ENCODE data around the gene RNF2.
"Not testable (repeated sequence)": the region's sequence is repeated elsewhere in the genome, so short reads cannot be mapped to it uniquely, and the experiment has no call there.

The RNF2 gene

DNA sequence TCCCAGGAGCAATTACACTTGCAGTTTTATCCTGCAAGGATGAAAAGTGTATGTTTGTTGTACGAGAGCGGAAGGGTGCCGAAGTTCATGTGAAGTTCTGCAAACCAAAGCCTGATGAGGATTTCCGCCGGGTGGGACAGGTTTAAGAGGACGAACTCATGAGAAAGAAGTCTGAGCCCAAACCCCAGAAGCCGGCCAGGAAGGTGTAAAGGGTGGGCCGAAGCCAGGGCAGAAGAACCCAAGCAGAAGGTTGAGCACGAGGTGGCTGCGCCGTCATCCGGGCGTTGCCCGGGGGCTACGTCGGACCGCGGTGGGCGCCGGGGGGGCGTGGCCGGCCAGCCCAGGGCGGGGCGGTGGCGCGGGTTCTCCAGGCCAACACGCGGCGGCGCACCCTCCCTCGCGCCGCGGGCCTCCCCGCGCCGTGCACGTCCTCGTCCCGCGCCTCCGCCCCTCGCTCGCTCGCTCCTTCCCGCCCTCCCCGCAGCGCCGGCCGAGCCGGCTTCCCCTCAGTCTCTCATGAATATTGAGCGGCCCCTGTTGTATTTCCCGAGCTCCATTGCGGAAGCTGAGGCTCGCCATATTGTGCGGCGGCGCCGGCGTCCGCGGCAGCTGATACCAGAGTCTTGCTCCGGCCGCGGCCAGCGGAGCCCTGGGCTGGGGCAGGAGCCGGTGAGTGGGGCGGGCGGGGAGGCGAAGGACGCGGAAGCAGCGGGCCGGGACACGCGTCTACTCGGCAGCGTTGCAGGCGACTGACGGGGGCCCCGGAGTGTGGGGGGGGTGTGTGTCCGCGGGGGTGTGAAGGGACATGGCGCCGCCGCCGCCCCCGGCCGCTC lies at the start of gene RNF2:
Gene RNF2, plus strand, starts transcription at position 578 of the 833 bp plus-strand sequence. CDS start 41,996 bp downstream, outside the sequence.
- peak; percentile 92 for DNase-seq

DNA sequence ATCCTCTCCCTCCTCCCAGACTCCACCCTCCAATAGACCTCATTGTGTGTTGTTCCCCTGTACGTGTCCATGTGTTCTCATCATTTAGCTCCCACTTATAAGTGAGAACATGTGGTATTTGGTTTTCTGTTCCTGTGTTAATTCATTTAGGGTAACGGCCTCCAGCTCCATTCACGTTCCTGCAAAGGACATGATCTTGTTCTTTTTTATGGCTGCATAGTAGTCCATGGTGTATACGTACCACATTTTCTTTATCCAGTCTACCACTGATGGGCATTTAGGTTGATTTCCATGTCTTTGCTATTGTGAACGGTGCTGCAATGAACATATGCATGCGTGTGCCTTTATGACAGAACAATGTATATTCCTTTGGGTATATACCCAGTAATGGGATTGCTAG lies 45.4 kb upstream of the RNF2 start:
- DNase-seq: not testable (repeated sequence)

DNA sequence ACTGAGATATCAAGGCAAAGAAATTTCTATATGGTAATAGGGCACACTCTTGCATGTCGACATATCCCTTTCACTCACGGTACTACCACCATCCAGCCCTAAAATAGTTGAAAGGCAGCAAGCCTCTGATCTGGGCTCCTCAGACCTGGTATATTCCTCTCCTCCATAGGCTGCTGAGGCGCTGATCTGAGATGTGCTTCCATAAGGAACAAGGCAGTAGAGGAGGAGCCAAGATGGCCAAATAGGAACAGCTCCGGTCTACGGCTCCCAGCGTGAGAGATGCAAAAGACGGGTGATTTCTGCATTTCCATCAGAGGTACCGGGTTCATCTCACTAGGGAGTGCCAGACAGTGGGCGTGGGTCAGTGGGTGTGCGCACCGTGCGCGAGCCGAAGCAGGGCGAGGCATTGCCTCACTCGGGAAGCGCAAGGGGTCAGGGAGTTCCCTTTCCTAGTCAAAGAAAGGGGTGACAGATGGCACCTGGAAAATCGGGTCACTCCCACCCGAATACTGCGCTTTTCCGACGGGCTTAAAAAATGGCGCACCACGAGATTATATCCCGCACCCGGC lies 44.0 kb upstream of the RNF2 start:
- not testable (repeated sequence) for DNase-seq

DNA sequence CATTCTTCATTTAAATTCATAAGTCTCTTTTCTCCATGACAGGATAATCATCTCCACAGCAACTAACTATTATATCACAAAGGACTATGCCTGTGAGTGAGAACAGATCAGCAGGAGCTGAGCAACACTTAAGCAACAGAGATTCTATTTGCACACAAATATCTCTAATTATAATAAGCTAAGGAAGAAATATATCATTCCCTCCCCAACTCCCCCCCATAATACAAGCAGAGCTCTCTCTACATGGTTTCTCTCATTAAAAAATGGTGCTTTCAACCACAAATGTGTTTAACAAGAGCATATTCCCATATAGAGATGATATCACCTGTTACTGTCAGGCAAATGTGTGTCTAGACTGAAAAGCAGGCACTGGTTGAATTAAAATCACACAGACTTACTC lies 36.5 kb upstream of the RNF2 start:
- no peak for DNase-seq

DNA sequence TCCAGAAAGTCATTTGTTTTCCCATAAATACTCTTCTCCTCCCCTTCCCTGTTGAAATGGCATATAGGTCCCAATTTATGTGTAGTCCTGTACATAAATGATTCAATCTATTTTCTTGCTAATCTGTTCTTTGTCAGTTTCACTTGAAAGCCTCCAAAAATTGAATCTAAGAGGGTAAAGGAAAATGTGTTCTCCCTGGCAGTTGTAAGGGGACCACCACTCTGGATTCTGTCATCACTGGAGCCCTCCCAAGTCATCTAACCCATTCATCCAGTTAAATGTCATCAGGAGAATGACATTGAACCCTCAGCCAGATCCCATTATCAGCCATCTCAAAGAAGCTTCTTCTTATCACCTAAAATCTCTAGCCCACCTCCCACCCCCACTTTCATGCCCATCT lies 35.0 kb upstream of the RNF2 start:
- no peak for DNase-seq

DNA sequence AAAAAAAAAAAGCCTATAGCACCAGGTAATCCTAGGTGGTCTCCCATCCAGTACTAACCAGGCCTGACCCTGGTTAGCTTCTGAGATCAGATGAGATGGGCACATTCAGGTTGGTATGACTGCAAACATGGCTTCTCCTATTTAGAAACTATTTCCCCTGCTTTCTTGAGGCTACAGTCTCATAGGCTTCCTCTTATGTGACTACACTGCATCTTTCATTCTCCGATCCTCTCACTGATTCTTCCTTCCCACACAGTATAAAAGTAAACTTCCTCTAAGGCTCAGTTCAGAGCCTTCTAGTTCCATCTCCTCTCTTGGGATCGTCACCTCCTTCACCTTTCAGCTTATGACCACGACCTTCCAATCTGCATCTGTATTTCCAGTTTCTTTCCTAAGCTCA lies 30.4 kb upstream of the RNF2 start:
- DNase-seq: no peak

DNA sequence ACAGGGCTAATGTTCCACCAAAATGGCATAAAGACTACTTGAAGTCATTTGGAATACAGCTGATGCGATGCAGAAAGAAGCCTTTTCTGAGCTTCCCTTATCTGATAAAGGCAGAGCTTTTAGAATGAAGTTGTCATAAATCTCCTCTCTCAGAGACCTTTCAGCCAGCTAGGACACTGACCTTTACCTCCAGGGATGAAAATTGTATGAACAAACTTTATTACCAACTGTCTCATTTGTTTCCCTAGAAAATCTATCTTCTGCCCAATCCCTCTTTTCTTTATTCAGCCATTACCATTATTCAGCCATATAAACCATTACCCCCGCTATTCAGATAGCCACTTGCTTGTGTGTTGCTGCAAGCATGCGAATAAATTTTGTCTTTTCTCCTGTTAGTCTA lies 29.7 kb upstream of the RNF2 start:
- DNase-seq: no peak

DNA sequence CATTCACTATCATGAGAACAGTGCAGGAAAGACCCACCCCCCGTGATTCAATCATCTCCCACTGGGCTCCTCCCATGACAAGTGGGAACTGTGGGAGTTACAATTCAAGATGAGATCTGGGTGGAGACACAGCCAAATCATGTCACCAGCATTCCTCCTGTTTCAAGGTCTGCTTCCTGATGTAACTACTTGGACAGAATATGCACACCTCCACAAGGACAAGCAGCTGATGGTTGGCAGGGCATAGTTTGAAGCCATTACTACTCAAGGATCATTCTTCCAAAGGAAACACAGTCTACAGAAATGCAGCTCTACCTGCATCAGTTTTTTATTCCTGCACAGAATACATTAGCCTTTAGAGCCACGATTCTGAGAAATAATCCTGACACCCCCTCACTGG lies 28.5 kb upstream of the RNF2 start:
- DNase-seq: no peak

DNA sequence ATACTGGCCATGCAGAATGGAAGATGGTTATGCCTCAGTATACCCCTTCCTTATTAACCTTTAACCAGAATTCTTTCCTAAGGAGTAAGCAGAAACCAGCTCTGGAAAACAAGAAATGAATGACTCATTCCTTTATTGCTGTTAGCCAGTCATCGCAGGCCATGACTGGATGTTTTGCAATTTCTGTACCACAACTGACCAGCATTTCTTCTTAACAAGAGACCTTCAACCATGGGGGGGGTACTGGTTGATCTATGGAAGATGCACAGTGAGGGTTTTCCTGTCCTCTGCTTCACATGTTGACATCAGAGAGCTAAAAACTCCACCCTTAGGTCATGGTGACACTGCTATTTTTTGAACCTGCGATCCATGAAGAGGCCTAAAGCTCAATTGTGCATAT lies 28.0 kb upstream of the RNF2 start:
- DNase-seq: no peak

DNA sequence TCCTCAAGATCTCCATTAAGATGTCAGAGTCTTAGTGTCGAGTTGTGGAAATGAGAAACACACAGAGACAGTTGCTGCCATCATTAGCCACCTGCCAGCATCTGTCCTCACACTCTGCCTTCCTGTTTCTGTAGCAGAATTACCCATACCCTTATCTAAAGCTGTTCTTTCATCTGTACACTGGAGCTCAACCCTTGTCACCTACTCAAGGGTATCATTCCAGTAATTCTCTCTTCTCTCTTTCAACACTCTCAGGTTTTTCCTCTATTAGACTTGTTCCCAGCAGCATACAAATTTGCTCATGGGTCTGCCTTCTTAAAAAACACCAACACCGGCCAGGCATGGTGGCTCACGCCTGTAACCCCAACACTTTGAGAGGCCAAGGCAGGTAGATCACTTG lies 27.4 kb upstream of the RNF2 start:
- DNase-seq: no peak

DNA sequence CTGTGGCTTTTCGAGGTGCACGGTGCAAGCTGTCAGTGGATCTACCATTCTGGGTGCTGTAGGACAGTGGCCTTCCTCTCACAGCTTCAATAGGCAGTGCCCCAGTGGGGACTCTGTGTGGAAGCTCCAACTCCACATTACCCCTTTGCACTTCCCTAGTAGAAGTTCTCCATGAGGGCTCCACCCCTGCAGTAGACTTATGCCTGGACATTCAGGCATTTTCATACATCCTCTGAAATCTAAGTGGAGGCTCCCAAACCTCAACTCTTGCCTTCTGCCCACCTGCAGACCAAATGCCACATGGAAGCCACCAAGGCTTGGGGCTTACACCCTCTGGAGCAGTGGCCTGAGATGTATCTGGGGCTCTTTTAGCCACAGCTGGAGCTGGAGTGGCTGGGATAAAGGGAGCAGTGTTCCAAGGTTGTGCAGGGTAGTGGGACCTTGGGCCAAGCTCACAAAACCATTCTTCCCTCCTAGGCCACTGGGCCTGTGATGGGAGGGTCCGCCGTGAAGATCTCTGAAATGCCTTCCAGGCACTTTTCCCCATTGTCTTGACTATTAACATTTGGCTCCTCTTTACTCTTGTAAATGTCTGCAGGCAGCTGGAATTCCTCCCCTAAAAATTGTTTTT lies 18.0 kb upstream of the RNF2 start:
- no peak for DNase-seq

DNA sequence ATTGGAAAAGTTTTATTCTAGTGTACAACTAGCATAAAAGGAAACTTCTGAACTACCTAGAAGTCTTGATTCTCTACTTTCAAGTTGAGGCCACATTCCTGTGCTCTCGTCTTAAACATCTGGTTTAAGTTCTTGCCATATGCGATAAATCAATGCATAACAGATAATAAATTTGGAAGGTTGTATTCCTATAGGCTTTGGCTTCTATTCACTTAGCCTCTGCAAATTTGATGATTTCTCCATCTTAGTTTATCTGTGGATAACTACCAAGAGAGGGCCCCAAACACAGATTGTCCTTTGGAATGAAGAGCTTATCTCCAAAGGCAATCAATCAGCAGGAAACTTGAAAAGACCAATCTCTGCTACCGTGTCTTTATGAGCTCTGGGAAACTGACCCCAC lies 11.7 kb upstream of the RNF2 start:
- DNase-seq: no peak

DNA sequence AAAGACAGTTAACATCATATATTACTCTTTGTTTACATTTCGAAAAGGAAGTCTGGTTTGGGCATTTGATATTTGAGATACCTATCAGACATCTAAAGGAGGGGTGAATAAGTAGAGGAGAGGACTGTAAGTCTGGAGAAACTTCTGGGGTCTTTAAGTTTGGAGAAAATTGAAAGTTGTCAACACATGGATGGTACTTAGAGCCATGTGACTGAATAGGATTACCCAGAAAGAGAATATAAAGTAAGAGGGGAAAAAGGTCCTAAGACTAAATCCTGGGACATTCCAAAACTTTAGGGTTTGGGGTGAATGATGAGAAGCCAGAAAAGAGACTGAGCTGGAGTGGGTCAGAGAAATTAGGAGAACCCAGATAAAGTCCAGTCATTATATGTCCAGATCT lies 10.1 kb upstream of the RNF2 start:
- DNase-seq: no peak

DNA sequence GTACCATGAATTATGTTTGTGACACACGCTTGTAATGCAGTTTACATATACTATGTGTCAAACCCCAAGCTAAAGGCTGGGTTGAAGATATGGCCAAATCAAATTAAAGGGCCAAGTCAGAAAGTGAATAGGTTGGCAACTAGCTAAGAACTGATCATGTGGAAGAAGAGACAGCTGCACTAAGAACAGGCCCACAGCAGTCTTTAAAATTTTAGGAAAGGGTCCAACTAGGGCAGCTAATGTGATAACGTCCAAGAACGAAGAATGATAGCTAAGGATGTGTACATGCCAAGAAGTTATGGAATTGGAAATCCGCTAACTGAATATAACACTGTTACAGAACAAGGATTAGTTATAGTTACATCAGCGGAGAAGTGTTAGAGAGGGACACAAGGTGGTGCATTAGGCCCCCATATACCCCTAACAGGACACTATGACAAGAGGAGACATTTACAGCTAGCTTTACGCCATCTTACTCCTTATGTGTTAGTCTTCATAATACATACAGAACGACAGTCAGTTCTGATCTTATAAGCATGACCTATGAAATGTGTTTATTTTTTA lies 6.5 kb upstream of the RNF2 start:
- DNase-seq: no peak

DNA sequence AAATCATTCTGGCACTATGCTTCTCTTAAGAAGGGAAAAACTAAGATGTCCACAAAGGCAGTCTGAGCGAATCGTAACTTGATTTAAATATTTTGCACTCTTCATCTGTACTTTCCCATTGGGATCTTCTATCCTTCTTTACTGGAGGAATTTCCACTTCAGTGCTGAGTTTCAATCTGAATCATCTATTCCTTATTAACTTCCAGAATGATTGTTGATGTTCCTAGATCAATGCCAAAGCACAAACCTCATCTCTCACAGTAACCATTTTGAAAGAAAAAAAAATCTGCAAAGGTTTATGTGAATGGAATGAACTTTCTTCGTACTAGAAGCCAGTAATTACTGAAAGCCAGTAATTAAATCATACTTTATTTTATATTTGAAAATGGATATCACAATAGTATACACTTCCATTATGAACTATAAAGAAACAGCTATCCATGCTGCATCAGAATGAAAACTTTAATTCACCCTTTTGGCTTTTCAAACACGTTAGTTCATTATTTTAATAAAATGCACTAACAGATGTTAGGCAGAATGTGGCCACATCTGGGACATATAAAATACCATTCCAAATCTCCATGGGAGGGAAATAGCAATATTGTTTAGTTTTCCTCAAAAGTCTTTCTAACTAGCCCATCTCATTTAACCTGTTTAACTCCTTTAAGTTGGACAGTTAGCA lies 5.5 kb upstream of the RNF2 start:
- no peak for DNase-seq

DNA sequence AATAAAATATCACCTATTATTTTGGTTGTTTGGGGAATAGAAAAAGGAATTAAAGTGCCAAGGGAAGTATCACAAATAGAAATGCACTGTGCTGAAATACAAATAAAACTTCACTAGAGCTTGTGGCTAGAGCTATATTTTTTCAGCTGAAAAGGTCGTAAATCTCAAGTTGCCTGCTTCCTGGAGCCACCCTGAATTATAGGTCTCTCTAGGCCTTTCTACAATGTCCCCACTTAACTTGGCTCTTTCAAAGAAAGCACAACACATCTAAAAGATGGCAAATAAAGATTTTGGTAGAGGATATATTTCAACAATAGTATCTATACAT lies 5.0 kb upstream of the RNF2 start:
- DNase-seq: peak; percentile 43

DNA sequence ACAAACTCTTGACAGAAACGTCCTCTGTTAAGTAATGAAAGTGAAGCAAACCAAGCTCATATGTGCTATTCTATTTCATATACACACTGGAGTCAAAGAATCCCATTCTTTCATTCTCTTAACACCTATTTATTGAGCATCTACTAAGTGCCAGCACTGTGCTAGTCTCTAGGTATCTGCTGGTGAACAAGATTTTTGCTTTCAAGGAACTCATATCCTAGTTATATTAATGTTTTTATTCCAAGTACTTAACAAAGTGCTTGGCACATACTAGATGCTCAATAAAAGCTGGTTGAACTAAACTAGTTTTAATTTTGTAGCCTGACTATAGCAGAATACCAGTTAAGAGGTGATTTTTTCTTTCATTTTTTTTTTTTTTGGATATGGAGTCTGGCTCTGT lies 3.6 kb upstream of the RNF2 start:
- no peak for DNase-seq

DNA sequence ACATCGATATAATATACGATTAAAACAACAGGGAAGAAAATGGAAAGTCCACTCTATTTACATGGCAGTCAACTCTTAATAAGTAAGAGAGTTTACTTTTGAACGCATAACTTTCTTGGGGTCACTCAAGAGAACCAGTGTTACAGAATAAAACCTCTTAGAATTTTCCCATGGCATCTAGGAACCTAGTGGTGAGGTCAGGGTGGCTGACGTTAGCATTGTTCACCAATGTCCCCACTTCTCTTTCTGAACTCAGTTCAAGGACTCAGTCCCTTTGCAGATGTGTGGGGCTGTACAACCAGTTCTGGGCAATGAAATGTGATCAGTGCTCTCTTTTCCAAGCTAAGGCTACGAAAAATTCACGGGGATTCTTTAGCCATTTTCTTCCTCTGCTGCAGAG lies 2.6 kb upstream of the RNF2 start:
- no peak for DNase-seq

DNA sequence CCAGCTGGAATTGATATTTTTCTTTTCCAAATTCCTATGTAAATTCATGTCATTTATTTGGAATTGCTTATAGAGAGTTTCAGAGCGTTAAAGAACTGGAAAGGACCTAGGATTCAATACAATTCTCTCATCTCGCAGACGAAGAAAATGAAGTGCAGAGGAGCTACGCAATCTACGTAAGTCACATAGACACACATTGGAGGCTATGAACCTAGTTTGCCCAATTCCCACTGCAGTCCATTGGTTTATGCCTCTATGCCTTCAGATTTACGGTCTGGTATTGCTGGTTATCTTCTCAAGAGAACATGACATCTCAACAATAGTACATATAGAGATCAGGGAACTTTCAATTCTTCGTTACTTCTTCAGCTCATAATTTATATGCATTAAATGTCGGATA lies 971 bp upstream of the RNF2 start:
- no peak for DNase-seq

DNA sequence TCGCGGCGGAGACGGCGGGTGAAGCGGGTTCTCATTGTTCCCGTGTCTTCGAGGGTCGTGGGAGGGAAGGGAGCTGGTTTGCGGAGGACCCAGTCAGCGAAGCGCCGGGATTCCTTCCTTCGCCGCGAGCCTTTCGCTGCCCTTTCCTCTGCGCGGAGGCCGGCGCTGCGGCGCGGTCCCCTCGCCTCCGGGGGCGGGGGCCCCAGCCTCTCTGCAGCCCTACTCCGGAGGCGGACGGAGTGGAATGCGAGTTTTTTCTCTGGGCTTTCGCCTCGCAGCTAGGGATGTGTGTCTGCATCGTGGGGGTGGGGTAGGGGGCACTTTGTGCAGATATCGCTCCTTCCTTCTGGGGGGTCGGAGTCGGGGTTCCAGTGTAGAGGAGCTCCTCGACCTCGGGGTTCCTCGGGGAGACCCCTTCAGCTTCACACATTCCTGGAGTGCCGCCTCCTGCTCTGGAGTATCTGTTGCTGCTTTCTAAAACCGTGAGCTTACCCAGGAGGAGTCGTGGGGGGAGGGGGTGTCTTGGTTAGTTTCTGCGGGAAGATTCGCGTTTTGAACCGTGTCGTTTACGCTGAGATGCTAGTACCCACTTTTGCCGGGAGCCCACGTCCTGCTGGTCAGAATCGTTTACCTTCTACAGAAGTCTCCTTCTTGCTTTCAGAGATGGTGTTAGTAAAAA lies 595 bp downstream of the RNF2 start:
- DNase-seq: no peak

DNA sequence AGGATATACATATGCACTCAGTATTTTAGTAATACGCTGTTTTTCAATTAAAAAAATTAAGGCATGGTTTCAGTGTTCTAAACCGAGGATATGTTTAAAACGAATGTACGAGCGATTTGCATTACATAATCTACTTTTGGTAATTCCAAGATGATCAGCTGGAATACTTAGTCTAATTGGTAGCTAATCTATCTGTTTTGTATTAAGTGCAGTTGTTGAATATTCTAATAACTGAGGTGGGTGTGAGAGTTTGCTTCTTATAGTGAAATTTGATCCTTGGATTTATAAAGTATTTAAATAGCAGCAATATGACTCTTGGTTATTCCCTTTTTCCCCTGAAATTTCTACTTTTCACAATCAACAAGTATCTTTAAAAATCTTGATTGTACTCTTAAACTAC lies 1.3 kb downstream of the RNF2 start:
- DNase-seq: no peak

DNA sequence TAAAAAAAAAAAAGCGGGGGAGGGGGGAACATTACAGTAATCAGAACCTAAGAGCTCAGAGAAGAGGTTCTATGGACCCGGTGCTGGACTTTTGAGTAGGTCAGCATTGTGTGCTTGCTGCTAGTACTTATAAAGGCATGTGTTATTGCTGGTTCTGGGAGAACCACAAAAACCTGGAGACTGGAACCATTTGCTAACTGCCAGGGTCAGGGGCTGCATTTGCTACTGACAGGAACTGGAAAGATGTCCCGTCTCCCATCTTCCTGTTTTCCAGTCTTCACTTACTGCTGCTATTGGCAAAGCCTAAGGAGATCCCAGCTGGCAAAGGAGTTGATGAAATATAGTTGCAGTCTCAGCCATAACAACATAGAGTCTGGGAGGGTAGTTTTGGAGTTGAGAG lies 4.3 kb downstream of the RNF2 start:
- no peak for DNase-seq

DNA sequence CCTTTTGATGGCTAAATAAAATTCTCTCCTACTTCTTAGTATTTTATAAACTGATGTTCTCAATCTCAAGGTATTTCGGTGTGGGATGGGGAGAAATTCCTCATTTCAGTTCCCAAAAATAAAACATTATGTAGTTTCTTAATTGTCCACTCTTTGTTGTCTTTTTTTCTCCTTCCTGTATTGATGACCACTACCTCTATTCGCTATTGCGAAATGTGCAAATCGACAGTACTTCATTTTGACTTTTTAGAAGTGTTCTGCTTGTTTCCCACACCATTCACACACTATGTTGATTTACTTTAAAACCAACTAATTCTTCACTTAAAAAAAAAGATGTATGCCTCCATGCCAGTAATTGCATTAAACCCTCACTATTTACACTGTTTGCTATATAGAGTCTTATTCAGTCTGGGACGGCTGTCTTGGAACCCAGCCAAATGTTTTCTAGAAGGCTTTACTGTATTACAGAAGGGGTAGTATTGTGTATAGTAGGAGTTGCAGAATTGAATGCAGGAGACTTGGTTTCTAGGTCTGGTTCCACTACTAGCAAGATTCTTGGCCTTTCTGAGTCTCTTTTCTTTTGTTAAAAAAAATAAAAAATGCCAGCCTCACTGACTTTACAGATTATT lies 5.6 kb downstream of the RNF2 start:
- no peak for DNase-seq
